ENCODE measurements around the gene CFAP47.

Gene CFAP47

GRCh38 chrX:36310136-36310535, 390.6 kb downstream of the CFAP47 start:
- no peak for DNase-seq

GRCh38 chrX:36314303-36314702, 394.8 kb downstream of the CFAP47 start:
- DNase-seq = no peak

GRCh38 chrX:36334572-36334971, 415.0 kb downstream of the CFAP47 start:
- no peak for DNase-seq

GRCh38 chrX:36336751-36337150, 417.2 kb downstream of the CFAP47 start:
- DNase-seq = no peak

- no peak for DNase-seq
Observed at GRCh38 chrX:36344301-36344700, 424.8 kb downstream of the CFAP47 start.

- DNase-seq = no peak
Observed at GRCh38 chrX:36348509-36348908, 429.0 kb downstream of the CFAP47 start.

GRCh38 chrX:36357855-36358254, 438.3 kb downstream of the CFAP47 start:
- DNase-seq = no peak

- no peak for DNase-seq
Observed at GRCh38 chrX:36364262-36364661, 444.7 kb downstream of the CFAP47 start.

GRCh38 chrX:36383495-36383894, 464.0 kb downstream of the CFAP47 start:
- DNase-seq = no peak

- no peak for DNase-seq
Observed at GRCh38 chrX:36388901-36389300, 469.4 kb downstream of the CFAP47 start.

- DNase-seq = no peak
Observed at GRCh38 chrX:36401774-36402173, 482.2 kb downstream of the CFAP47 start.

- DNase-seq = no peak
Observed at GRCh38 chrX:36407836-36408235, 488.3 kb downstream of the CFAP47 start.

- no peak for DNase-seq
Observed at GRCh38 chrX:36414056-36414455, 494.5 kb downstream of the CFAP47 start.

- no peak for DNase-seq
Observed at GRCh38 chrX:36422368-36422767, 502.8 kb downstream of the CFAP47 start.

GRCh38 chrX:36431819-36432218, 512.3 kb downstream of the CFAP47 start:
- DNase-seq = peak; percentile 70

- peak; percentile 13 for DNase-seq
Observed at GRCh38 chrX:36434522-36434921, 515.0 kb downstream of the CFAP47 start.

Measured in fibroblast of upper back skin (primary cell).